GM19351 (cell line): Measurements from ENCODE around the gene CYP8B1.

Experiments used
- ATAC-seq: cut with Tn5 transposase; IDR thresholded peaks from one replicate; pipeline ENCODE4 v1.9.1; 2021; ENCODE audit warnings: mild to moderate bottlenecking, moderate library complexity; ENCODE audit not compliant: unreplicated experiment

CYP8B1 gene, protein sequence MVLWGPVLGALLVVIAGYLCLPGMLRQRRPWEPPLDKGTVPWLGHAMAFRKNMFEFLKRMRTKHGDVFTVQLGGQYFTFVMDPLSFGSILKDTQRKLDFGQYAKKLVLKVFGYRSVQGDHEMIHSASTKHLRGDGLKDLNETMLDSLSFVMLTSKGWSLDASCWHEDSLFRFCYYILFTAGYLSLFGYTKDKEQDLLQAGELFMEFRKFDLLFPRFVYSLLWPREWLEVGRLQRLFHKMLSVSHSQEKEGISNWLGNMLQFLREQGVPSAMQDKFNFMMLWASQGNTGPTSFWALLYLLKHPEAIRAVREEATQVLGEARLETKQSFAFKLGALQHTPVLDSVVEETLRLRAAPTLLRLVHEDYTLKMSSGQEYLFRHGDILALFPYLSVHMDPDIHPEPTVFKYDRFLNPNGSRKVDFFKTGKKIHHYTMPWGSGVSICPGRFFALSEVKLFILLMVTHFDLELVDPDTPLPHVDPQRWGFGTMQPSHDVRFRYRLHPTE

DNA sequence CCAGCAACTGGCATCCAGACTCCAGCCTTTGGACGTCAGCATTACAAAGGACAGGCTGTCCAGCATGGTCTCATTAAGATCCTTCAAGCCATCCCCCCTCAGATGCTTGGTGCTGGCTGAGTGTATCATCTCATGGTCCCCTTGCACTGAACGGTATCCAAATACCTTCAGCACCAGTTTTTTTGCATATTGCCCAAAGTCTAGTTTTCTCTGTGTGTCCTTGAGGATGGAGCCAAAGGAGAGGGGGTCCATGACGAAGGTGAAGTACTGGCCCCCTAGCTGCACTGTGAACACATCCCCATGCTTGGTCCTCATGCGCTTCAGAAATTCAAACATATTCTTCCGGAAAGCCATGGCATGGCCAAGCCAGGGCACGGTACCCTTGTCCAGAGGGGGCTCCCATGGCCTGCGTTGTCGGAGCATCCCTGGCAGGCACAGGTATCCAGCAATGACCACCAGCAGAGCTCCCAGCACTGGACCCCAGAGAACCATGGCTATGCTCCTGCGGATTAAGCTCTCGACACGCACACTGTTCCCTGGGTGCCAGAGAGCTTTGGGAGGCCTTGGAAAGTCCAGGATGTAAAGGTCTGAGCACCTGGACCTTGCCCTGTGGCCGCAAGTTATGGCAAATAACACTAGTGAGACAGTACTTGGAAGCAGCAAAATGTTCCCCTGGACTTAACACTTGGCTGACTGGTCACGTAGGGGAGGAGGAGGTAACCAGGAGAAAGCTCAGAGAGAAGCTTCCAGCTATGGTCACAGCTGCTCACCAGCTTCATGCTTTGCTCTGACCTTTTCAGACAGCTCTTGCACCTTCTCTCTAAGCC, at the start of gene CYP8B1:
Gene CYP8B1, minus strand, starts transcription at position 555 of the 827 bp plus-strand sequence. Its CDS starts 63 bp downstream, at position 492.
- no peak for ATAC-seq

DNA sequence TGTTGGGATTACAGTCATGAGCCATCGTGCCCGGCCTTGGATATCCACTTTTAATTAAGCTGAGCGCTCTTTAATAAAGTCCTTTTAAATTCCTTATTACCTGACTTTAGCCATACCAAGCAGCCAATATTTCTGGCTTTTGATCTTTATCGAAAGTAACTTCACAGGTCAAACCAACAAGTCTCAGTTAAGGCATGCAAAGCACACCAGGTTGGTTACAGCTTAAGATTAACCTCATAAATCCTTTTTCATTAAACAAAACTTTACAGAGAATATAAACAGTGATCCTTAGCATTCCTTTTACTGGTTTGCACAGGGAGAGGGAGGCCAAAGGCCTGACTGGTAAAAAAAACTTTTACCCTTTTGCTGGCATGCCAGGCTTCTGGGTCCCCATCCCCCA, 47.9 kb upstream of the CYP8B1 start:
- no peak for ATAC-seq

DNA sequence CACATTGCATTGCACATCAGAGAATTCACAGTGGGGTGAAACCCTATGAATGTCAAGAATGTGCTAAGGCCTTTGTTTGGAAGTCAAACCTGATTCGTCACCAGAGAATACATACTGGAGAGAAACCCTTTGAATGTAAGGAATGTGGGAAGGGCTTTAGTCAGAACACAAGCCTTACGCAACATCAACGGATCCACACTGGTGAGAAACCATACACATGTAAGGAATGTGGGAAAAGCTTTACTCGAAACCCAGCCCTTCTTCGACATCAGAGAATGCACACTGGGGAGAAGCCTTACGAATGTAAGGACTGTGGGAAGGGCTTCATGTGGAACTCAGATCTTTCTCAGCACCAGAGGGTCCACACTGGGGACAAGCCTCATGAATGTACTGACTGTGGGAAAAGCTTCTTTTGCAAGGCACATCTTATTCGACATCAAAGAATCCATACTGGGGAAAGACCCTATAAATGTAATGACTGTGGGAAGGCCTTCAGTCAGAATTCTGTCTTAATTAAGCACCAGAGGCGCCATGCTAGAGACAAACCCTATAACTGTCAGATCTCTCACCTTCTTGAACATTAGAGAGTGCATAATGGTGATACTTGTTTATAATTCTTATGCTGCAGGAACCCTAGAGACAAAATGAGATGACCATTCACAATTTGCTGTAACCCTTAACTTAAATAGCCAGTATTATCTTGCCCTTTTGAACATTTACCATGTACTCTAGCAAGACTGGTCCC, 39.3 kb upstream of the CYP8B1 start:
- ATAC-seq: no peak

DNA sequence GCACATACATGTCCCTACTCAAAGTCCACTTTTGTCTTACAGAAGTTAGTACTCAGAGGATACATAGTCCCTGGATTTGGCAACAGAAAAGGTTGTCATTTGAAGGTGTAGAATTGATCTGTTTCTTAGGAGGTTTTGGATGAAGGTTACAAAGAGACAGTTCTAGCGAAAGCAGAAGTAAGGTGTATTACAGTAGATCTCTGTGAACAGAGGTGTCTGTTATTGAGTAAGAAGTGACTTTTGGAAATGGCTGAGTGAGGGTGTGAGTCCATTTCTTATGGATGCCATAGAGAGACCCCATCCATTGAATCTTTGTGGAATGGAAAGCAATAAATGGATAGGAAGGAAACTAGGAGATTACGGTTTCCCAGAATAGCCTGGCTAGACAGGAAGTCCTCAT, 35.9 kb upstream of the CYP8B1 start:
- no peak for ATAC-seq

DNA sequence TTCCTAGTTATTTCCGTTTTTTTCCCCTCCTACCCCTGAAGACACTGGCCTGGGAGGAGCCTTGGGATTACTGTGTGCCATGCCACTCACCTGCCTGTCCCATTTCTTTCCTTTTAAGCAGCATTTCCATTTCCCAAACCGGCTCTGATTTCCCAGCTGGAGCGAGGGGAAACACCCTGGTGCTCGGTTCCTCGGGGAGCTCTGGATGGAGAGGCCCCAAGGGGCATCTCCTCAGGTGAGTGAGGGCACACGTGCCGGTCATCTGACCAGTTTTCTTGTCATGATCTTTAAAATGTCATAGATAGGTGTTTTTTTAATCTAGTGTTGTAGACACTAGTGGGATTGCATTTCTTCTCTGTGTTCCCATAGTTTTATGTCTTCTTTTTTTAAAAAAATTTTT, 33.0 kb upstream of the CYP8B1 start:
- no peak for ATAC-seq

DNA sequence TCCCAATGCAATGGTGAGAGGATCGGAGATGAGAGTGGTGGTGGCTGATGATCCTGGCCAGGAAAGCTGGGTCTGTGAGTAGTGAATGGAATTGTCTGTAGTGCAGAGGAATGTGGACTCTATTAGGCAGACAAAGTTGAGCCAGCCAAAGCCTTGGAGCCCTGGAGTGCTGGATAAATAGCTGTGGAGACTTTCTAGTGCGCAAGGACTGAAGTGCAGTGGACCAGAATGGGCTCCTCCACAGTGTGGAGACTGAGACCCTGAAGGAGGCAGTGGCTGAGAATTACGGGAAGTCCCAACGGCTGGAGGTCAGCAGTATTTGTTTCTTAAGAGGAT, 31.1 kb upstream of the CYP8B1 start:
- ATAC-seq: no peak

DNA sequence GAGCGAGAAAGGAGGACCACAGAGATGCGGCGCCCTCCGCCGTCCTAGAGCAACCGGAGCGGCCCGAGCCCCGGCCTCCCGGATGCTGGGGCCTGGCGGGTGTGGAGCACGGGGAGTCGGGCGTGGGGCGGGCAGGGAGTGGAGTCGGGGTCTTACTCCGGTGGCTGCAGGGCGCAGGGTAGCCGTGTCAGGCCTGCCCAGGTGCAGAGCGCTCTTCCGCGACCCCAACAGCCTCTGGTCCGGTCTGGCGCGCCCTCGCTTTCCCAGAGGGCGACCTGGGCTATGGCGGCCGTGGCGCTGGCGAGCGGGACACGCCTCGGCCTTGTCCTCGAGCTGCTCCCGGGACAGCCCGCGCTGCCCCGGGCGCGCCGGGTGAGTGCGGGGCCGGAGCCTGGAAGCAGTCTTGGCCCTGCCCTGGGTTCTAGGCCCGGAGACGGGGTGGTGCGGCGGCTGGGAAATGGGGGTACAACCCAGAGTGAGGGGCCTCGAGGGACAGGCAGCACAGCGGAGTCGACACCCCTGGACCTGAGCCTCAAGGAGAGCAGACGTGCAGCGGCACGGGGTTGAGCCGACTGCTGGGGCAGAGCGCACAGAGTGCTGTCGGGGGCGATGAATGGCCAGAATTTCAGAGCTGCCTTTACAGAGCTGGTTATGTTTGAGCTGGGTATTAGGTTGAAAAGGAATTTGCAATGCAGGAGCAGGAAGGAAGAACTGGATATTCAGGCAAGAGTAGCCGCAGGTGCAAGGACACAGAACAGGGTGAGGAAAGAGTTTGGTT, 30.6 kb upstream of the CYP8B1 start, which contains the start of gene ZNF662:
Gene ZNF662, plus strand, starts transcription at position 73 of the 778 bp plus-strand sequence. CDS start 1,973 bp downstream, outside the sequence.
- ATAC-seq: no peak

DNA sequence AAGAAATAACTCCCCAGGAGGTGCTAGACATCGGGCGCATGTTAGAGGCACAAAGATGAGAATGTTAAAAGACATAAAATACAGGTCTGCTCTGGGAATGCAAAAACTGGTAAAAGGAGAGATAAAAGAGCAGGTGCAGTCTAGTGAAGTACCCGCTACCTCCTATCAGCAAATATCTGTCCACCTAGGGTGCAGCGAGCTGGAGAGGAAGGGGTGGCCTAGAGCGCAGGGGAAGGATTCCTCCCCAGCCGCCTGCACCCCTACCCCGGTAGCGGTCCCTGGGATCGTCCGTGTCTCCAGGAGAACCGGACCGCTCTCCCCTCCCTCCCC, 30.0 kb upstream of the CYP8B1 start:
- ATAC-seq: no peak

DNA sequence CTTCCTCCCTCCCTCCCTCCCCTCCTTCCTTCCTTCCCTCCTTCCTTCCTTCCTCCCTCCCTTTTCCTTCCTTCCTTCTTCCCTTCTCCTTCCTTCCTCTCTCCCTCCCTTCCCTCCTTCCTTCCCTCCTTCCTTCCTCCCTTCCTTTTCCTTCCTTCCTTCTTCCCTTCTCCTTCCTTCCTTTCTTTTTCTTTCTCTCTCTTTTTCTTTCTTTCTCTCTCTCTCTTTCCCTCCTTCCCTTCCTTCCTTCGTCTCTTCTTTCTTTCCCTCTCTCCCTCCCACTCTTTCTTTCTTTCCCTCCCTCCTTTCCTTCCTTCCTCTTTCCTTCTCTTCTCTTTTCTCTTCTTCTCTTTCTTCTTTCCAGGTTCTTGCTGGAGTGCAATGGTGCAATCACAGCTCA, 28.4 kb upstream of the CYP8B1 start:
- no peak for ATAC-seq

DNA sequence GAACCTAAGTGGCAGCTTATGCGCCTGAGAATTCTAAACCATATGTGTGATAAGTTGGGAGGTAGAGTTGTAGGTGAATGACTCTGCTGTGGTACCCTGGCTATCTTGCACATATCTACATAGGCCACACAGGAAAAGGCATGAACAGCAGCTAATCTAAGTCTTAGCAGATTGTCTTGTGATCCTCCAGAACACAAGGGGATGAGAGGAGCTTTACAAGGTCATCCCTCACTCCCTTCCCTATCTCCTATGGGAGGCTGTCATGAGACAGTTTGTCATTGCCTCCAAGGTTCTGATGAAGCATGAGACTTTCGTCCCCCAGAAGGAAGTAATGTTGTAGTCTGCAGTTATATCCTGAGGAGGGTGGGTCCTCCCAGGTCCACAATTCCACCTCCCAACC, 26.6 kb upstream of the CYP8B1 start:
- ATAC-seq: no peak

DNA sequence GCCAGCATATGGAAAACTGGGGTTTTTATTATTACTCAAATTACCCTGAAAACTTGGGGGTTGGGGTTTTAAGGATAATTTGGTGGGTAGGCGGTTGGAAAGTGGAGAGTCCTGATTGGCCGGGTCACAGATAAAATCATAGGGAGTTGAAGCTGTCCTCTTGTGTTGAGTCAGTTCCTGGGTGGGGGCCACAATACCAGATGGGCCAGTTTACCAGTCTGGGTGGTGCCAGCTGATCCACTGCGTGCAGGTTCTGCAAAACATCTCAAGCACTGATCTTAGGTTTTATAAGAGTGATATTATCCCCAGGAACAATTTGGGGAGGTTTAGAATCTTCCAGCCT, 25.4 kb upstream of the CYP8B1 start:
- no peak for ATAC-seq

DNA sequence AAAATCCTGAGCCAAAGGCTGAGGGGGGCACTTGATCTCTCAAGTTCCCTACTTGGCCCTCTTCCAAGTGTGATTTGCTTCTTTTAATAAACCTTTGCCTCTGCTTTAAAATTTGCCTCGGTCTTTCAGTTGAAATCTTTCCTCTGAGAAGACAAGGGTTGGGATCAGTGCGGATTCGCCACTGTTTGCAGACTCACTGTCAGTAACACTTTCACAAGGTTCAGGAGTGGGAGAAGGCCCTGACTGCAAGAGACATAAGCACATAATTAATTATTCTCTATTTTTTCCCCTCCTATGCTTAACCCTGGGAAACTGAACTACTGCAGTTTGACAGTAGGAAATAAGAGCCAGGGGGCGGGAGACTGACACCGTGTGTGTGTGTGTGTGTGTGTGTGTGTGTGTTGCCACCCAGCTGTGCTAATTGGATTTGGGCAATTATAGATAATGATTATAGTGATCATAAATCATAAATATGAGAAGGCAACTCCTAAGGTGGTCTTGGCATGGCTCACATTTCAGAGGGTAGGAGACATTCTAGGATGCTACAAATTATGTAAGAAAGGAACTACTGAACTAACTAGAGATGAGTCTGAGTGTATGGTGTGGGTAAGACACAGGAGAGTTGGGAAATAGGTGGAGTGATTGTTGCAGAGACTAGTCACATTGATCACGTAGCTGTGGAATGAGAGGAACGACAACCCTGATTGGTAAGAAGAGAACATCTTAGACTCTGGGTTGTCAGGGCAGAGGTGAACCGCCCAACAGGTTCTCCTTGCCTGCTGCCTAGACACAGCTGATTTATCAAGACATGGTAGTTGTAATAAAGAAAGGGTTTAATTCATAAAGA, 24.8 kb upstream of the CYP8B1 start:
- ATAC-seq: no peak

DNA sequence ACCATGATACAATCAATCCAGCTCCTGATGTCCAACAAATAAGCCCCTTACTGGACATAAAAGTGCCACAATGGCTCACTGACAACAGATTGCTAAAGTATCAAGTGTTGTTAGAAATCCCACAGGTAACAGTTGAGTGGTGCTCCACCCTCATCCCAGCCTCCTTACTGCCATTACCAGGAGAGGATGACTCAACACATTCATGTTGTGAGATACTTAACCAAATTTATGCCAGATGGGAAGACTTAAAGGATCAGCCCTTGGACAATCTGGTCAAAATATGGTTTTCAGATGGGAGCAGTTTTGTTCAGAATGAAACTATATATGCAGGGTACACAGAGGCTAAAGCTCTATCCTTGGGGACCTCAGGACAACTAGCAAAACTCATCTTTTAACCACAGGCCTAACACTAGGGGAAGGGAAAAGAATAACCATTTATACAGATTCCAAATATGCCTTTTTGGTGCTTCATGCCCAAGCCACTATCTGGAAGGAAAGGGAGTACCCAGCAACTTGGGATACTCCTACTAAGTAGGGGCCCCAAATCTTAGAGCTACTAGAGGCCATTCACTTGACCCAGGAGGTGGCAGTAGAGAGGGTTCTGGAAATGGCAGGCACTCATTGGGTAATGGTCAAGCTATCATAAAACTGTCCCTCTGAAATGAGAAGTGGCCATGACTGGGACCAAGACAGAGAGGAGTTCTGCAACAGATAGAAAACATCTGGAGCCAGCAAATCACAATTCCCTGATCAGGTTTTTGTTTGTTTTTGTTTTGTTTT, 23.4 kb upstream of the CYP8B1 start:
- ATAC-seq: no peak

DNA sequence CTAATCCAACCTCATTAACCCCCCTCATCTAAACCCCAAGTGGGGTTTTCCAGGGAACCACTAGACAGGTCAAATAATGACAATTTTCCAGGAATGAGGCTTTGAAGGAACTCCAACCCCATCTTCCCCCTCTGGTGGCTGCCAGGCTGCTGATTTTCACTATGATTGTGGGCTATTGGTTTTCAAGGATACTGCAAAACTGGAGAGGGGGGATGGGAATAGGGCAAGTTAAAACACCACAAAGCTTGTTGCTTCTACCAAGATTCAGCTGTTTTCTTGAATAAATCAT, 19.8 kb upstream of the CYP8B1 start:
- no peak for ATAC-seq

DNA sequence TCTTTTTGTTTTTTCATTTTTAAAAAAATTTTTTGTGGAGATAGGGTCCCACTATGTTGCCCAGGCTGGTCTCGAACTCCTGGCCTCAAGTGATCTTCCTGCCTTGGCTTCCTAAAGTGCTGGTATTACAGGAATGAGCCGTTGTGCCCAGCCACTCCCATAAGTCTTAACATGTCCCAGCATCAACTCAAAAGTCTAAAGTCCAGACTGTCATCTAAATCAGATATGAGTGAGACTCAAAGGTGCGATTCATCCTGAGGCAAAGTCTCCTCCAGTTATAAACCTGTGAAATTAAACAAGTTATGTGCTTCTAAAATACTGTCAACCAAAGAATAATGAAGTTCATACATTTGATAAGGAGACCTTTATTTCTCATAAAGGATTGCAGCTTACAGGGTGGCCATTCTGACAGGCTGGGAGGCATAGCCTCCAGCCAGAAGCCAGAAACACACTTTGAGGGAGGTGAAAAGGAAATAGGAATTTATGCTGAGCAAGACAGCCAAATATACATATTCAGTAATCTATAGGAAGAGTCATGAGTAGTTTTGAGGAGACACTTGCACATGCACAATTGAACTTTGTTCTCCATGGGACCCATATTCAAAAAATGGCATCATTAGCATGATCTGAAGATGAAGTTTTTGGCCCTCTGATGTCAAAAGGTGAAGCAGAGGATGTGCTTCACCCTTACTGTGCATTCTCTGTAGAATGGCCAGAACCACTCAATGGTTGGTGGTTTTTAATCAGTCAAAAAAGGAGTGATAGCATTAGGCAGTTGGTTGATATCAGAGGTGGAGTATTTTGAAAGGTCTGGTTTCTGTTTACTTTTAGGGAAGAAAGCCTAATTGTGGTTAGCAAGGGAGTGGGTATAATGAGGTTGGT, 19.3 kb upstream of the CYP8B1 start:
- ATAC-seq: no peak

DNA sequence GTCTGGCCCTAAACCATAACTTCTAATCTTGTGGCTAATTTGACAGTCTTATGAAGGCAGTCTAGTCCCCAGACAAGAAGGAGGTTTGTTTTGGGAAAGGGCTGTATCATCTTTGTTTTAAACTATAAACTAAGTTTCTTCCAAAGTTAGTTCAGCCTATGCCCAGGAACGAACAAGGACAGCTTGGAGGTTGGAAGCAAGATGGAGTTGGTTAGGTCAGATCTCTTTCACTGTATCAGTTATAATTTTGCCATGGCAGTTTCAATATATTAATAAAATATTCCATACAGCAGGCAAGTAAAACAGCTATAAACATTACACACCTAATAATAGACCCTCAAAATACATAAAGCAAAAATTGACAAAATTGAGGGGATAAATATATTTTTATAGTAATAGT, 17.1 kb upstream of the CYP8B1 start:
- ATAC-seq: no peak

DNA sequence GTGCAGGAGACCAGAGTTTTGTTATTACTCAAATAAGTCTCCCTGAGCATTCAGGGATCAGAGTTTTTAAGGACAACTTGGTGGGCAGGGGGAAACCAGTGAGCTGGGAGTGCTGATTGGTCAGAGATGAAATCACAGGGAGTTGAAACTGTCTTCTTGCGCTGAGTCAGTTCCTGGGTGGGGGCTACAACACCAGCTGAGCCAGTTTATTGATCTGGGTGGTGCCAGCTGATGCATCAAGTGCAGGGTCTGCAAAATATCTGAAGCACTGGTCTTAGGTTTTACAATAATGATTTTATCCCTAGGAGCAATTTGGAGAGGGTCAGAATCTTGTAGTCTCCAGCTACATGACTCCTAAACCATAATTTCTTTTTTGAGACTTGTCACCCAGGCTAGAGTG, 16.5 kb upstream of the CYP8B1 start:
- ATAC-seq: no peak

DNA sequence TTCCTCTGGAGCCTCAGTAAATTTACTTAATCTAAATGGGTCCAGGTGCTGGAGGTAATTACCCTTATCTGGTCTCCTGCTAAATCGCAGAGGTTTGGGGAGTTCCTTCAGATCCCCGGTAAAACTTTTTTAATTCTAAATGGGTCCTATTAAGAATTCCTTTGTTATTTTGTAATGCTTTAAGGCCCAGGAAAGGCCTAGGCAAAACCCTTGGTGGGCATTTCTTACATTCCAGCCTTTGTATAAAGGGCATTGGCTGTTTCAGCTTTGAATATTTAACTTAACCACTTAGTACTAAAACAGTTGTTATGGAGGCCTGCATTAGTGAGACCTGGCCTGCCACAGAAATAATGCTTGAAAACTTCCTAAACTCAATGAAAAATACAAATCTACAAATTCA, 15.4 kb upstream of the CYP8B1 start:
- ATAC-seq: no peak
